BJ (cell line): Measurements from ENCODE around the gene TTC27. TPM values are rescaled to one million over a fixed set of nuclear protein-coding genes. Genes with fewer than 3 reads are reported as not detected.

Experiments used
- CTCF ChIA-PET: fragments of 350-600 bp; formaldehyde crosslinking; extraction: SDS; loops from one replicate; lab custom pipeline; 2021; ENCODE audit warnings: antibody characterized with exemption, inconsistent platforms; lab: Yijun Ruan, JAX
- POLR2A ChIA-PET: fragments of 300-600 bp; sonication (Branson Sonifier 250); formaldehyde crosslinking; extraction: SDS; loops from one replicate; lab custom pipeline; 2021; ENCODE audit warnings: antibody characterized with exemption; lab: Charles Lee
- DNase-seq: peaks from one replicate; pipeline ENCODE4 v3.0.0-alpha.2; 2011; ENCODE audit warnings: low read depth
- H3K27me3 ChIP-seq: 2 replicates; pipeline ENCODE4 v1.6.0; 2011; ENCODE audit warnings: low read length; ENCODE audit not compliant: control insufficient read depth, insufficient read depth
- H3K36me3 ChIP-seq: 2 replicates; pipeline ENCODE4 v1.5.1; 2011; ENCODE audit warnings: low read length; ENCODE audit not compliant: control insufficient read depth, insufficient read depth
- H3K4me3 ChIP-seq: 2 replicates; pipeline ENCODE4 v1.5.1; 2011; ENCODE audit warnings: low read depth, mild to moderate bottlenecking, control low read depth, low read length
- CTCF ChIP-seq: IDR thresholded peaks from 2 replicates; pipeline ENCODE4 v1.5.1; 2011; ENCODE audit warnings: low read depth, mild to moderate bottlenecking, control low read depth, inconsistent platforms, low read length, moderate library complexity; ENCODE audit not compliant: insufficient read depth
- polyA plus RNA-seq: library from polyadenylated mRNA; depleted of rRNA; stranded (reverse); fragments of >200 nt; gene quantifications from 2 replicates; pipeline ENCODE4 v1.2.3, GENCODE V29; 2011

TTC27 gene
- polyA plus RNA-seq, 1 experiment, result 10.4 TPM

DNA sequence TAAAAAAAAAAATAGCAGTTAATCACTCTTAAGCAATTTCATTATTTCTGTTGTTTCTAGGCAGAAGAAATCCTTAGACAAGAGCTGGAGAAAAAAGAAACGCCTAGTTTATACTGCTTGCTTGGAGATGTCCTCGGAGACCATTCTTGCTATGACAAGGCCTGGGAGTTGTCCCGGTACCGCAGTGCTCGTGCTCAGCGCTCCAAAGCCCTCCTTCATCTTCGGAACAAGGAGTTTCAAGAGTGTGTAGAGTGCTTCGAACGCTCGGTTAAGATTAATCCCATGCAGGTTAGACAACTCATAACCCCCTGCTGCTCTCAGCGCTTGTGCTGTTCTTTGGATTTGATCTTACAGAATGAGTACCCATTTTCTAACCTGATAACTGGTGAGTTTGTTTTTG, 130.4 kb downstream of the TTC27 start:
- no peak for TF ChIP-seq CTCF
- Histone ChIP-seq H3K36me3 (no peaks in the 10 kb centered on the region), H3K27me3 (no peaks in the 10 kb centered on the region), H3K4me3 (no peak overlapping the region)
- ChIA-PET POLR2A (no interaction called here), CTCF (interaction anchor here (0.6 kb wide), 1 partner anchor 145 kb away, joined by 7 read pairs; no protein-coding TSS in a partner anchor)
- DNase-seq, result no peak

DNA sequence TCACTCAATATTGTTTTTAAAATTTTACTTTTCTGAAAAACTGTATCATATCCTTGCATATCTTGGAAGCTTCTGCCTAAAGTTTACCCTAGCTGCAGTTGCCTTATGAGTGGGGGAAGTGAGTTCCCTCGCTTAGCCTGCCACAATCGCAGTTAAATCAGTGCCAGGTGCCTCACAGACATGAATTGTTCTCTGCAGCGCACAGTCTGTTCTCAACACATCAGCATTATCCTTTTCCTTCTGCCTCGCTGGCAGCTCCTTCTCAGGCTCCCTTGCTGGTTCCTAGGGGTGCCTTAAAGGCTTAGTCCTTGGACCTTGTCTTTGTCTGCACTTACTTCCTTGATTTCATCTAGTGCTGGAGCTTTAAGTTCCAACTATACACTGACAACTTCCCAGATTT, 132.8 kb downstream of the TTC27 start:
- no peaks in the 10 kb centered on the region for H3K36me3 ChIP-seq
- DNase-seq, result no peak
- CTCF ChIA-PET, result interaction anchor here (0.6 to 1.4 kb wide), 2 partner anchors 11 to 681 kb away, joined by 3 read pairs; no protein-coding TSS in a partner anchor
- H3K27me3 ChIP-seq, result no peaks in the 10 kb centered on the region
- H3K4me3 ChIP-seq, result no peak overlapping the region
- POLR2A ChIA-PET, result no interaction called here
- no peak for TF ChIP-seq CTCF

- ChIA-PET CTCF (no interaction called here), POLR2A (no interaction called here)
- no peak for TF ChIP-seq CTCF
- Histone ChIP-seq H3K27me3 (no peaks in the 10 kb centered on the region), H3K4me3 (no peak overlapping the region), H3K36me3 (0 out of 2 replicates have a peak, but pooled peaks cover 1% of the 10 kb centered on the region)
- DNase-seq, result no peak
These were observed 140.7 kb downstream of the TTC27 start for GRCh38 chr2:32768387-32769174.

GRCh38 chr2:32770360-32770759, 142.5 kb downstream of the TTC27 start:
- Histone ChIP-seq H3K36me3 (0 out of 2 replicates have a peak, but pooled peaks cover 1% of the 10 kb centered on the region), H3K4me3 (no peak overlapping the region), H3K27me3 (no peaks in the 10 kb centered on the region)
- CTCF ChIA-PET, result interaction anchor here (0.6 to 9.0 kb wide), 3 partner anchors 175 to 434 kb away, joined by 4 to 94 read pairs (median 4); no protein-coding TSS in a partner anchor
- POLR2A ChIA-PET, result no interaction called here
- DNase-seq, result no peak
- TF ChIP-seq CTCF, result no peak

DNA sequence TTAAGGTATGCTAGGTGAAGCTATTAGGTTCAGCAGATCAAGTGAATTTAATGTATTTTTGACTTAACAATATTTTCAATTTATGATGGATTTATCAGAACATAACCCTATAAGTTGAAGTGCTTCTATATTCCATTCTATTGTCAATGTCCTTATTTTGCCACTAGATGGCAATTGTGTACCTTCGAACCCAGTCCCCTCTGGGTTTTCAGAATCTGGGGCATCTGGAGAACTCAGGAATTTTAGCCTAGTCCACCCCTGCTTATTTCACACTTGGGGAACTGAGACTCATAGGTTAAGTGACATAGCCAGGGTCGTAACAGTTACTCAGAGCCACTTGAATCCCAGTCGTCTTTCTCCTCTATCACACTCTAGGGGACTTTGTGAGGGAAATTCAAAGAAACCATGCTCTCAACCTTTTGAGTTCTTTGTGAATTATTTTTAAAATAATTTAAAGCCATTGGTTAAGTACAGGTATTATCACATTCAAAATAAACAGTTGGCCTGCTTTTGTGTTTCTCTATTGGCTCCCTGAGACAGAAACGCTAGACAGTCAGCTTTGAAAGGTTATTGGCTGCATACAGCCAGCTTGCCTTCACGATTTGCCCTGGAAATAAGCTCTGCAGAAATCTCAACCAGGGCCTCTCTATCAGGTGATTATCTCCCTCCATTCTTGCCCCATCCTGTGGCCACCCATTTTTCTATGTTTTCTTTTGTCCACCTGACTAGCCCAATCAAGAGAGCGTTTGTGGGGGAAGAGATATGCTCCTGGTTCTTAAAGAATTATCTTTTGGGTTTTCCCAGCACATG, 145.0 kb downstream of the TTC27 start:
- DNase-seq, result no peak
- Histone ChIP-seq H3K36me3 (0 out of 2 replicates have a peak, but pooled peaks cover 1% of the 10 kb centered on the region), H3K27me3 (no peaks in the 10 kb centered on the region), H3K4me3 (no peak overlapping the region)
- TF ChIP-seq CTCF, result peak; percentile 63
- CTCF ChIA-PET, result interaction anchor here (0.5 to 9.0 kb wide), 16 partner anchors 10 to 668 kb away, joined by 3 to 94 read pairs (median 4); no protein-coding TSS in a partner anchor
- POLR2A ChIA-PET, result no interaction called here
